ENCODE results near the gene ANKRD63.

DNA sequence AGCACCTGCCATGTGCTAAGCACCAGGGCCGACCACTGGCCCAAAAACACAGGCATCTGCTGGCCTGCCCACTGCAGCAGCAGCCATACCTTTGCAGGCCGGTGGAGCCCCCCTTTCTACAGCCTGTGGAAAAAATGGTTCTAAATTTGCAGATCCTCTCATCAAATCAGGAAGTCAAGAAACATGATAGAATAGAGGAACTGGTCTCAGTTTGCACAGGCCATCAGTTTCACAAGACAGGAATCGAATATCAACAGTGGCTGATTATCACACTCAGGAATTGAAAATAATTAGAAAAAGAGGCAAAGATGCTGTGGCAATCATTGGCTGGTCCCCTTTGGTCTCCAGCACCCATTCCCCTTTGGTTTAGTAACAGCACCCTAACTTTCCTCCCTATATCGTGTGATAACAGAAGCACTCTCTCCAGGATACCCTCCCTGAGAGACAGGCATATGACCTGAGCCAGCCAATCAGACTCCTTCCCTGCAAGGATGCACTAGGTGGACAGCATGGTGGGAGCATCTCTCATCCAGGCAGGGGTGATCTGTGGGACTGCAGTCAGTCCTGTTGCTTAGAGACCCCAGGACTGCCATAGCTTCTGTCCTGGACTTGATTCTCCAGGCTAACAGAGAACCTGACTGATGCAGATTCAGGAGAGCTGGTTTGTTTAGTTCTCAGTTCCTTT, 47.5 kb downstream of the ANKRD63 start:
- TF ChIP-seq, protein P1, sequence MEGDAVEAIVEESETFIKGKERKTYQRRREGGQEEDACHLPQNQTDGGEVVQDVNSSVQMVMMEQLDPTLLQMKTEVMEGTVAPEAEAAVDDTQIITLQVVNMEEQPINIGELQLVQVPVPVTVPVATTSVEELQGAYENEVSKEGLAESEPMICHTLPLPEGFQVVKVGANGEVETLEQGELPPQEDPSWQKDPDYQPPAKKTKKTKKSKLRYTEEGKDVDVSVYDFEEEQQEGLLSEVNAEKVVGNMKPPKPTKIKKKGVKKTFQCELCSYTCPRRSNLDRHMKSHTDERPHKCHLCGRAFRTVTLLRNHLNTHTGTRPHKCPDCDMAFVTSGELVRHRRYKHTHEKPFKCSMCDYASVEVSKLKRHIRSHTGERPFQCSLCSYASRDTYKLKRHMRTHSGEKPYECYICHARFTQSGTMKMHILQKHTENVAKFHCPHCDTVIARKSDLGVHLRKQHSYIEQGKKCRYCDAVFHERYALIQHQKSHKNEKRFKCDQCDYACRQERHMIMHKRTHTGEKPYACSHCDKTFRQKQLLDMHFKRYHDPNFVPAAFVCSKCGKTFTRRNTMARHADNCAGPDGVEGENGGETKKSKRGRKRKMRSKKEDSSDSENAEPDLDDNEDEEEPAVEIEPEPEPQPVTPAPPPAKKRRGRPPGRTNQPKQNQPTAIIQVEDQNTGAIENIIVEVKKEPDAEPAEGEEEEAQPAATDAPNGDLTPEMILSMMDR (IDR thresholded peaks at IDR 0.05; ENCODE audit: borderline replicate concordance, extremely low read depth, low read length, poor library complexity, severe bottlenecking), result no peak
- TF ChIP-seq EZH2 (IDR thresholded peaks at IDR 0.05; ENCODE audit: borderline replicate concordance, low read depth, low read length, severe bottlenecking), result no peak
